ENCODE results near the gene MS4A7.

GRCh38 chr11:60396382-60396781, 18.1 kb downstream of the MS4A7 start, which contains the start of gene MS4A14:
- TF ChIP-seq OVOL2 (CRISPR knock-in tag; IDR thresholded peaks at IDR 0.05; ENCODE audit: borderline replicate concordance): no peak
- TF ChIP-seq ATF3 (CRISPR knock-in tag; conservative IDR thresholded peaks at IDR 0.05): no peak
- TF ChIP-seq TCF7 (CRISPR knock-in tag; IDR thresholded peaks at IDR 0.05; ENCODE audit: low read depth): no peak
- TF ChIP-seq NFYB (CRISPR knock-in tag; conservative IDR thresholded peaks at IDR 0.05; ENCODE audit: low read depth): no peak
- TF ChIP-seq CTCF (IDR thresholded peaks at IDR 0.05): no peak
- no peak for TF ChIP-seq AR (CRISPR knock-in tag; IDR thresholded peaks at IDR 0.05)
- no peak for TF ChIP-seq RELA (CRISPR knock-in tag; IDR thresholded peaks at IDR 0.05; ENCODE audit: borderline replicate concordance)
- no peak for TF ChIP-seq CBFB (CRISPR knock-in tag; IDR thresholded peaks at IDR 0.05; ENCODE audit: low read depth)
